Ovary (tissue), 7 donors: ENCODE measurements around the gene C17orf114.

Source experiments
- DNase-seq, 5 donors: peaks; one replicate each; pipeline ENCODE4 v3.0.0-alpha.2; 2019 to 2020
- H3K27ac ChIP-seq, 2 donors: fragments of 200-600 bp; one replicate each; pipeline versions ENCODE4 v1.5.1 to v1.8.0; 2019 to 2022
- H3K27me3 ChIP-seq: fragments of 200-600 bp; one replicate; pipeline ENCODE4 v1.8.0; 2022
- H3K36me3 ChIP-seq: fragments of 200-600 bp; sonication (generic); one replicate; pipeline ENCODE4 v1.5.1; 2019
- H3K4me1 ChIP-seq: one replicate; pipeline ENCODE4 v1.8.1; 2013; ENCODE audit warnings: mild to moderate bottlenecking, moderate library complexity; ENCODE audit not compliant: insufficient read depth
- H3K4me3 ChIP-seq: fragments of 200-600 bp; sonication (generic); one replicate; pipeline ENCODE4 v1.5.1; 2017
- H3K9me3 ChIP-seq, 2 donors: fragments of 200-600 bp in 1 of 2; sonication (generic) in 1 of 2; one replicate each; pipeline versions ENCODE4 v1.5.1 to v1.8.1; 2013 to 2019; ENCODE audit warnings: mild to moderate bottlenecking in 1 of 2, moderate library complexity in 1 of 2
- CTCF ChIP-seq, 3 donors: fragments of 450-650 bp in 2 of 3; fragments of 200-600 bp in 1 of 3; IDR thresholded peaks; one replicate each; pipeline versions ENCODE4 v1.5.1 to v1.8.0; 2016 to 2022; ENCODE audit warnings: antibody characterized with exemption in 3 of 3, mild to moderate bottlenecking in 1 of 3
- EP300 ChIP-seq: sonication (generic); formaldehyde crosslinking; IDR thresholded peaks from one replicate; pipeline ENCODE4 v1.6.1; 2017; ENCODE audit warnings: antibody characterized with exemption
- POLR2A ChIP-seq: fragments of 450-650 bp; IDR thresholded peaks from one replicate; pipeline ENCODE4 v1.6.1; 2017; ENCODE audit warnings: antibody characterized with exemption, mild to moderate bottlenecking, moderate library complexity
- WGBS, 3 donors: extraction: QIAGEN DNeasy Blood & Tissue Kit in 1 of 3; methylation state at CpG; one replicate each; pipeline versions ENCODE4 v1.1.5 to v1.1.7; 2013 to 2017; 5-methylcytosine and 5-hydroxymethylcytosine counted together
- intact Hi-C, 4 donors: fragments of 100-400 bp; cut with DNase I; formaldehyde crosslinking; loops; one replicate each; pipeline versions ENCODE4 v1.11.0 to v1.15.1; 2022 to 2023
- donor health status: DM: no; HTN: no; CAD: no; lungs with moderate emphysema.
- donor health status: DM: no; HTN: no; CAD: no.
- donor health status: Bipolar disorder and iron deficiency.
- donor health status: DM: no; HTN: no; CAD: no.
- donor health status: DM: yes; HTN: yes; CAD: no.

Gene C17orf114

GRCh38 chr17:4789701-4789950 lies 12.5 kb downstream of the C17orf114 start:
- no peak for TF ChIP-seq EP300
- no peak for TF ChIP-seq CTCF (IDR thresholded peaks at IDR 0.05)
- intact Hi-C loops = loop anchor here in 3 of 4 donors (2.0 to 10.0 kb wide), 5 partner anchors 55 to 265 kb away; partner anchors contain the start of genes CHRNE (in 1 of the 3), CXCL16 (in 1 of the 3), MED11 (in 1 of the 3) and ZMYND15 (in 1 of the 3)
- WGBS, 3 donors = 0% methylated on average over 20 to 25 of the region's 25 CpGs

GRCh38 chr17:4788807-4789700 lies 13.1 kb downstream of the C17orf114 start, which contains the start of gene GLTPD2:
GLTPD2 (plus strand) TSS chr17:4788964; CDS start chr17:4789012, 48 bp downstream.
- intact Hi-C loops = loop anchor here in 3 of 4 donors (2.0 to 10.0 kb wide), 5 partner anchors 54 to 266 kb away; partner anchors contain the start of genes CHRNE (in 1 of the 3), CXCL16 (in 1 of the 3), MED11 (in 1 of the 3) and ZMYND15 (in 1 of the 3)
- Histone ChIP-seq H3K27ac (peak within 1 kb of the TSS; percentile 86 to 89), H3K27me3 (no peaks in the 10 kb centered on the region), H3K4me1 (peaks cover 13% of the 10 kb centered on the region), H3K36me3 (no peaks in the 10 kb centered on the region), H3K4me3 (peak within 1 kb of the TSS; percentile 74), H3K9me3 (no peaks in the 10 kb centered on the region)
- DNase-seq = peak in 1 of 5 donors; percentile 49
- WGBS, 3 donors = 55 to 59% (median 55%) methylated on average over 58 to 62 of the region's 62 CpGs
- TF ChIP-seq CTCF (IDR thresholded peaks at IDR 0.05) = no peak

More at GRCh38 chr17:4789701-4789950, 12.5 kb downstream of the C17orf114 start:
- peak overlapping the region; percentile 74 for H3K4me3 ChIP-seq
- no peak for DNase-seq
- peak overlapping the region; percentile 86 to 89 for H3K27ac ChIP-seq
- peaks cover 13% of the 10 kb centered on the region for H3K4me1 ChIP-seq
- H3K9me3 ChIP-seq = no peaks in the 10 kb centered on the region
- H3K36me3 ChIP-seq = no peaks in the 10 kb centered on the region
- H3K27me3 ChIP-seq = no peaks in the 10 kb centered on the region

GRCh38 chr17:4788159-4788806 lies 13.8 kb downstream of the C17orf114 start:
- Histone ChIP-seq H3K36me3 (no peaks in the 10 kb centered on the region), H3K27ac (no peak overlapping the region), H3K4me3 (no peak overlapping the region), H3K27me3 (no peaks in the 10 kb centered on the region), H3K4me1 (peaks cover 13% of the 10 kb centered on the region), H3K9me3 (no peaks in the 10 kb centered on the region)
- 82 to 86% (median 83%) methylated on average over 14 of the region's 14 CpGs for WGBS, 3 donors
- TF ChIP-seq POLR2A (no peak), EP300 (no peak), CTCF (IDR thresholded peaks at IDR 0.05) (no peak)
- no peak for DNase-seq
- intact Hi-C loops = loop anchor here in 3 of 4 donors (2.0 to 10.0 kb wide), 5 partner anchors 53 to 267 kb away; partner anchors contain the start of genes CHRNE (in 1 of the 3), CXCL16 (in 1 of the 3), MED11 (in 1 of the 3) and ZMYND15 (in 1 of the 3)

- no peak for DNase-seq
- H3K36me3 ChIP-seq = no peaks in the 10 kb centered on the region
- WGBS, 3 donors = 6 to 12% (median 12%) methylated on average over 6 of the region's 6 CpGs
- TF ChIP-seq EP300 = no peak
- no peak overlapping the region for H3K27ac ChIP-seq
- no peaks in the 10 kb centered on the region for H3K27me3 ChIP-seq
- peaks cover 13% of the 10 kb centered on the region for H3K4me1 ChIP-seq
- intact Hi-C loops = loop anchor here (2.0 to 10.0 kb wide), 6 partner anchors 52 to 268 kb away; partner anchors contain the start of genes CHRNE (in 1 of the 4), CXCL16 (in 1 of the 4), MED11 (in 1 of the 4) and ZMYND15 (in 1 of the 4)
- peak overlapping the region; percentile 25 for H3K4me3 ChIP-seq
- no peaks in the 10 kb centered on the region for H3K9me3 ChIP-seq
These were observed 15.6 kb downstream of the C17orf114 start for GRCh38 chr17:4786516-4786915.
